Limb (tissue), 2 donors: ENCODE results near the gene PIK3R2.

Experiments
- DNase-seq, 2 donors: peaks; one replicate each; pipeline ENCODE4 v3.0.0-alpha.2; 2016; ENCODE audit errors: extremely low spot score in 2 of 2

Gene PIK3R2

DNA sequence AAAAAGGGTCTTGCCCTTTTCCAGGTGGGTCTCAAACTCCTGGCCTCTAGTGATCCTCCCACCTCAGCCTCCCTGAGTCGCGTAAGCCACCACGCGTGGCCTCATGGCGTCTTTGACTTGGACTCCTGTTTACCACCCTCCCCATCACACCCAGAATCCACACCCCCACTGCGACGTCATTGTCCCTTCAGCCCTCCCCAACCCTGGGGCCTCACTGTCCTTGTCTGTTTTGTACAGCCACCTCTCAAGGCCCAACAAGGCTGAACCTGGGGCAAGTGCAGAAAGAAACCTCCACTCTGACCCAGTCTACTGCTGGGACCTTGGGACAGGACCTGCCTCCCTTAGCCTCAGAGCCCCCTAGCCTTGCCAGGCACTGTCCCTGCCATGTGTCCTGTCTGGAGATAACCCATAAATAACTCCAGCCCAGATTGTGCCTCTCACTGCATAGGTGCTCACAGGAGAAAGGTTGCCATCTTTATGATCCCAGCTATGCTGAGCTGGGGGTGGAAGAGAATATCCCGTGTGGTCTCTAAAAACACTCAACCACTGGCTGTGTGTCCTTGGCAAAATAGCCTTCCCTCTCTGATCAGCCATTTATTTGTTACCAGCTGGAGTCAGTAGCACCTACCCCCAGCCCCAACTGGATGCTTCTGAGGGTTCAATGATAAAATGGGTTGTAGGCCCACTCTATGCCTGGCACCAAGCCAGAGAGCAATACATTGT, 18.8 kb downstream of the PIK3R2 start:
- no peak for DNase-seq

DNA sequence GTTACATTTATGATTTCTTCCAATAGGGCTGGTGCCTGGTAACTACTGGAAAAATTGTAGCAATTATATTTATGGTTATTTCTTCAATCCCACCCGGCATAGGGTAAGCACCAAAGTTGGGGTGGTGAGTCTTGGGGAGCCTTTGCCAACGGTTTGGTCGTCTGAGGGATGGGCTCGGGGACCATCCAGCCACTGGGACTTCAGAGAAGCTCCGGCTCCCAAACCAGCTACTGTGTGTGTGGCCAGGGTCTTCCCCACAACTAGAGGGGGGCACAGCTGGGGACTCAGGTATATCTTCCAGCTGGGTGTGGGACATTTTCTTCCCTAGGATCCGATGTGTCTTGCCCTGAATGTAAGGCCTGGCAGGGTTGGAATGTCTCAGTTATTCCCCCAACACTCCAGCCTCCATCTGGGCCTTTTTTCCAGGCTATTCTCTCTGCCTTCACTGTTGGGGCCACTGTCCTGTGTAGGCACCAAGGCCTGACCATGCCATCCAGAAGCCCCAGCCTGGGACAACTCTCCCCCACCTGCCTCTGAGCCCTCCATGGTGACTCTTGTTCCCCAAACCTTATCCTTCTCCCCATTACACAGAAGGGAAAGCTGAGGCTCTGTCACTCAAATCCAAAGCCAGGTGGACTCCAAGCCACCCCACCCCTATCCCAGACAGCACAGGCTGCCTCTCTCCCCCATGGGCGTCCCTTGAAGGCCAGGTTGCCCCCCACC, 19.5 kb downstream of the PIK3R2 start:
- no peak for DNase-seq

DNA sequence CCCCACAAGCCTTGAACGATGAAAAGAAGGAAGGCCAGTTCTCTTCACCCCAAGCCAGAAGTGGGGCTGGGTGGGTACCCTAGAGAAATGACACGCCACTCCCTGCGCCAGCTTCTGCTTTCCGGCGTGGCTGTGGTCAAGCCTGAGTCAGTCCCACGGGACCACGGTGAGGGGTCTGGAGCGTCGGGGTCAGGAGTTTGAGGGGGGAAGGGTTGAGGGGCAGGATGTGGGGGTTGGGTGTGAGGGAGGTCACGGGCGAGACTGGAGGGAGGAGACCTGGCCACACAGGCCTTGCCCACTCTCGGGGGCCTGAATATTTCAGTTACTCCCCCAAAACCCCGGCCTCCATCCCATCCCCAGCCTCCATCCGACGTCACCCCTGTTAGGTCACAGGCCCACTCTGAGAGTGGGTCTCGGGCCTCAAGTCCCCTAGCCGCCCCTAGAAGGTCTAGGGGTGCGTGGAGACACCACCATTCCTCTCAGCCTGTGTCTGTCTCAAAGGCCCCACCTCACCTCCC, 20.1 kb downstream of the PIK3R2 start:
- no peak for DNase-seq

DNA sequence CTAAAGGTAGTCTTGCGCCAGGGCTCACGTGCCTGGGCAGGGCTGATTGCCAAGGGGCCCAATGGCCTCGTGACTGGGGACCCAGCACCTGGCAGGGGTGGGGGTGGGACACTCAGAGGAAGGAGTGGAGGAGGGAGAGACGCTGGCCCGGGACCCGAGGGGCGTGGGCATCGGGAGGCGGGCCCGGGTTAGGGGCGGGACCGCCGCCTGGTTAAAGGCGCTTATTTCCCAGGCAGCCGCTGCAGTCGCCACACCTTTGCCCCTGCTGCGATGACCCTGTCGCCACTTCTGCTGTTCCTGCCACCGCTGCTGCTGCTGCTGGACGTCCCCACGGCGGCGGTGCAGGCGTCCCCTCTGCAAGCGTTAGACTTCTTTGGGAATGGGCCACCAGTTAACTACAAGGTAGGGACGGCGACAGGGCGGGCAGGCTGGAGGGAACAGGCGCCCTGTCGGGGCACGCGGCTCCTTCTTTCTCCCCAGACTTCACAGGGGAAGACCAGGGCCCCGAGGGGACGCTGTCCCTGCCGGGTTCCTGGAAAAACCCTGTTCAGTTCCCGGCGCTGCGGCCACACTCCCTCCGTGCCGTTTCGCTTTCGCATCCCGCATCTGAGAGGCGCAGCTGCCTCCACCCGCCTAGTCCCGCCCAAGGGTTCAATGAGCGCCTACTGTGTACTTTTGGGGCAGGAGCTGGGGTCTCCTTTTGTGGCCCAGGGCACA, 20.8 kb downstream of the PIK3R2 start, which contains the start of gene IFI30:
Gene IFI30 (plus strand): TSS at position 242 of the 717 bp plus-strand sequence. CDS start 29 bp downstream, at position 271.
- DNase-seq = peak in 1 of 2 donors; percentile 13

DNA sequence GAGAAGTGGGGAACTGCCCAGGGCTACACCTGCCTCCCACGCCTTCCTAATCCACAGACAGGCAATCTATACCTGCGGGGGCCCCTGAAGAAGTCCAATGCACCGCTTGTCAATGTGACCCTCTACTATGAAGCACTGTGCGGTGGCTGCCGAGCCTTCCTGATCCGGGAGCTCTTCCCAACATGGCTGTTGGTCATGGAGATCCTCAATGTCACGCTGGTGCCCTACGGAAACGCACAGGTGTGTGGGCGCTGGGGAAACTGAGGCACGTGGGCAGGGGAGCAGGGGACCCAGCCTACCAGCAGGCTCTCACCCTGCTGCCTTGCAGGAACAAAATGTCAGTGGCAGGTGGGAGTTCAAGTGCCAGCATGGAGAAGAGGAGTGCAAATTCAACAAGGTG, 22.0 kb downstream of the PIK3R2 start:
- DNase-seq = no peak

DNA sequence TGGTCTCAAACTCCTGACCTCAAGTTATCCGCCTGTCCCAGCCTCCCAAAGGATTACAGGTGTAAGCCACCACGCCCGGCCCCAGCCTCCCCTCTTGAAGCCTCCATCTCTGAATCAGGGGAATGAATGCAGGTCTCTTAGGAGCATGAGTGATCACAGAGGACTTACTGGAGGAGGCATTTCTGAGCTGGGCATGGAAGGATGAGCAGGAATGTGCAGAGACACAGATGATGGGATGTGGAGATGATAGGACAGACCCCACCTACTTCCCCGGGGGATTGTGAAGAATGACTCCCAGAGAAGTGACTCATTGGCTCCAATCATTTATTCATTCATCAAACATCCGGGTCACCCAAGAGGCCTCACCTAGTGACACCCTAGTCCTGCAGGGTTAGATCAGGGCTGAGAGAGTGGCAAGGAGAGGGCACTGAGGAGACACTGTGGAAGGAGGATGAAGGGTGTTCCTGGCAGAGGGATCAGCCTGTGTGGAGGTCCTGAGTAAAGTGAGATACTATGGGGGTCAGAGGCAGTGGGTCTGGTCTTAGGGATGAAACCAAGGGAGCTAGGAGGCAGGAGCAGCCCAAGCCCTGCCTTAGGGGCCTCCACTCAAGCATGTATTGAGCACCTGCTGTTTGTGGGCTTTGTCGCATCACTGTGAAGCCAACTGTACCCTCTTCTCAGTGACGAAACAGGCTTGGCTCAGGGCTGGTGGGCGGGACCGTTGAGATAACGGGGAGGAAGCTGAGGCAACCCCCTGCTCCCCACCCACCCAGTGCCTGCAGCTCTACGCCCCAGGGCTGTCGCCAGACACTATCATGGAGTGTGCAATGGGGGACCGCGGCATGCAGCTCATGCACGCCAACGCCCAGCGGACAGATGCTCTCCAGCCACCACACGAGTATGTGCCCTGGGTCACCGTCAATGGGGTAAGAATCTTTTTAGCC, 23.7 kb downstream of the PIK3R2 start:
- DNase-seq = no peak

DNA sequence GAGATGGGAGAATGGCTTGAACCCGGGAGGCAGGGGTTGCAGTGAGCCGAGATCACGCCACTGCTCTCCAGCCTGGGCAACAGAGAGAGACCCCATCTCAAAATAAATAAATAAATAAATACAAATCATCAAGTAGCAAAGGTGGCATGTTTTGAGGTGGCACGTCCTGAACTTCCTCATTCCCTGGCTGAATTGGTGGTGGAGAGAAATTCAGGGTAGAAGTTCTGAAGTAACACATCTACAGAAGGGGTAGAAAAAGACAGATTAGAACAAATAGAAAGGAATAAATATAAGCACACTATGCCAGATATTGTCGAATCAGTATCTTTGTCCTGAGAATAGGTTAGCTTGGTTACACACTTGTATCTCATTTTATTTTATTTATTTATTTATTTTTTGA, 27.0 kb downstream of the PIK3R2 start:
- no peak for DNase-seq

DNA sequence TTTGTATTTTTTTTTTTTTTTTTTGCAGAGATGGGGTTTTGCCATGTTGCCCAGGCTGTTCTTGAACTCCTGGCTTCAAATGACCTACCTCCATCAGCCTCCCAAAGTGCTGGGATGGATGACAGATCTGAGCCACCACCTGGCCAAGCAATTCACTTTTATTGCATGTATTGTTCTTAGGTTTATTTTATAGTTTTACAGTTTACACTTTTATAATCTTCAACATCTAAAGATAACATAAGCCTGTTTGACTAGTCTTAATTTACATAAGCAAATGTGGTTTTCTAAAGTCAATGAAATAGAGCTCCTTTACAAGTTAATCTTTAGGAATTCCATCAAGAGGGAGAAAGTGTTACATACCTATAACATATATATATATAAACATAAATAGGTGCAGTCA, 30.6 kb downstream of the PIK3R2 start:
- DNase-seq = no peak

DNA sequence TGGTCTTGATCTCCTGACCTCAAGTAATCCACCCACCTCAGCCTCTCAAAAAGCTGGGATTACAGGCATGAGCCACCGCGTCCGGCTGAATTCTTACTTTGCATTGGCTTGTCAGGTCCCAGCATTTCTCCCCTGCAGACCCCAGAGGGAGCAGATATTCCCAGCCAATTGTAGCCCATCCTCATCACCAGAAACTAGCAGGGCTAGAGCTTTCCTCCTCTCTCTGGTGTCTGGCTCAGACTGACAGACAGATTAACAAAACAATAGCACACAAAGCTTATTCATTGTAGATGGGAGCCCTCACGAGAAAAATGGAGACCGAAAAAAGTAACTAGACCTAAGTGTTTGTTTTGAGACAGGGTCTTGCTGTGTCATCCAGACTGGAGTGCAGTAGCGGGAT, 32.6 kb downstream of the PIK3R2 start:
- DNase-seq = no peak

DNA sequence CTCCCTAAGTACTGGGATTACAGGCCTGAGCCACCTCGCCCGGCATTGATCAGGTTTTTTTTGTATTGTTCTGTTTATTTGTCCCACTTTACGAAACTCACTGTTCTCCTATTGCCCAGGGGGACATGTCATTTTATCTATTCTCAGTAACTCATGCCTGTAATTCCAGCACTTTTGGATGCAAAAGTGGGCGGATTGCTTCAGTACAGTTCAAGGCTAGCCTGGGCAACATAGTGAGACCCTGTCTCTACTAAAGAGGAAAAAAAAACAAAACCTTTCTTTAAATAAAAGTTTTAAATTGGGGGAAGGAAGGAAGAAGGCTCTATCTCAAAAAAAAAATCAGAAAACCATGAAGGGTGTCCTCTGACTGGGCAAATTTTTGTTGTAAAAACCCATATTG, 37.3 kb downstream of the PIK3R2 start:
- DNase-seq = no peak

DNA sequence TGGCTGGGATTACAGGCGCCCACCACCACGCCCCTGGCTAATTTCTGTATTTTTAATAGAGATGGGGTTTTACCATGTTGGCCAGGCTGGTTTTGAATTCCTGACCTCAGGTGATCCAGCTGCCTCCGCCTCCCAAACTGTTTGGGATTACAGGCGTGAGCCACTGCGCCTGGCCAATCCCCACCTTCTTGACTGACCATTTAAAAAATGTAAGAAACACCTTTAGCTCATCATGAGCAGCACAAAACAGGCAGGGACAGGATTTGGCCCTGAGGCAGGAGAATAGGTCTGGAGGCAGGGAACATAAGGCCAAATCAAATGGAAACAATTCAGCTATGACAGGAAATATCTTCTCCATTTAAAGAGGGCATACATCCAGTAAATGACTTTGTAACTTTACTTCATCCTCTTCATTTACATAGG, 38.7 kb downstream of the PIK3R2 start:
- no peak for DNase-seq

DNA sequence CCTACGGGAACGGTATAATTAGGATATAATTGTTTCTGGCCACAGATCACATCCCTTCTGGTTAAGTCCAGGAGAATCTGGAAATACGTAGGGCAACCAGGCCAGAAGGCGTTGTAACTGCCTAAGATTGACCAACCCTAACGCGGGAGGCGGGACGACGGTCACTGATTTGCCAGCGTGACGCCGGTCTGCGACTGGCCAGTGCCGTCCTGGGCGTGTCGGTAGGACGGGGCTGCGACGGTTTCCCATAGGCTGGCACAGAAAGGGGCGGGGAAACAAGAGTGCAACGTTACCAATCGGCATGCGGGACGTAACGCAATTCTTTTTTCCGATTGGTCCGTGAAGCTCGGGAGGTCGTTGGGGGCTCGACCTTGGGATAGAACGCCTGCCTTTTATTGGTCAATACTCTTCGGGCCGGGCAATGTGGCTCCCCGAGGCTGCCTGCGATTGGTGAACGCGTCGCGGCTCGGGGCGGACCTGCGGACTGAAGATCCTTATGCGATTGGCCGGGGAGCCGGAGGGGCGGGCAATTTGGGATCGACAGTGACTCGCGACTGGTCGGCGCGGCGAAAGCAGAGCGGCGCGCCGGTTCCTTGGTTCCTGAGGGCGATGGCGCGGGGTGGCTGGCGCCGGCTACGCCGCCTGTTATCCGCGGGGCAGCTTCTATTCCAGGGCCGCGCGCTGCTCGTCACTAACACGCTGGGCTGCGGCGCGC, 39.9 kb downstream of the PIK3R2 start, which contains the start of gene MPV17L2:
Gene MPV17L2 (plus strand): TSS at position 546 of the 715 bp plus-strand sequence. CDS start 64 bp downstream, at position 610.
- DNase-seq = peak; percentile 97 to 100

DNA sequence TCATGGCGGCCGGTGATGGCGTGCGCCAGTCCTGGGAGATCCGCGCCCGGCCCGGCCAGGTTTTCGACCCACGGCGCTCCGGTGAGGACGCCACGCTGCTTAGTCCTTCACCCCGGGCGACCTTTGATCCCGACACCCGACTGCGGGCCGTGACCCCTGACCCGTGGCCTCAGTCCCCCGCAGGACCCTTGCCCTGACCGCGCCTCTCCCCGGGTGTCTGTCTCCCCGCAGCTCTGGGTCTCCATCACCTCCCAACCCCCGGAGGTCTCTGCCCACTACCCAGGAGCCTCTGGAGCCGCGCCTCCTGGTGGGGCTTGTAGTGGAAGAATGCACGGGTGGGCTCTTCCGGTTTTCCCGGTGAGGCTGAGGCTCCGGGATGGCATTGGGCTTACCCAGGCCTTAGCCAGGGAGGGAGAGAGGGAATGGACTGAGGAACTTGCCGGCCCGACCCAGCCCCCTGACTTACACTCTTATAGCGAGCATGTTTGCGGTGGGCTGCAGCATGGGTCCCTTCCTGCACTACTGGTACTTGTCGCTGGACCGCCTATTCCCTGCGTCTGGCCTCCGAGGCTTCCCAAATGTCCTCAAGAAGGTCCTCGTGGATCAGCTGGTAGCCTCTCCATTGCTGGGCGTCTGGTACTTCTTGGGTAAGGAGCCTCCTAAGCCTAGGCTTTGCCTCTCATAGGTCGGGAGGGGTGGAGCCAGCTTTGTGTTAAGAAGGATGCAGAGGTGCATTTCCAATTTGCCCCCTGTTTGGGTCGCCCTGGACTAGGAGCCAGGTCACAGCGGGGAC, 40.6 kb downstream of the PIK3R2 start:
- no peak for DNase-seq

DNA sequence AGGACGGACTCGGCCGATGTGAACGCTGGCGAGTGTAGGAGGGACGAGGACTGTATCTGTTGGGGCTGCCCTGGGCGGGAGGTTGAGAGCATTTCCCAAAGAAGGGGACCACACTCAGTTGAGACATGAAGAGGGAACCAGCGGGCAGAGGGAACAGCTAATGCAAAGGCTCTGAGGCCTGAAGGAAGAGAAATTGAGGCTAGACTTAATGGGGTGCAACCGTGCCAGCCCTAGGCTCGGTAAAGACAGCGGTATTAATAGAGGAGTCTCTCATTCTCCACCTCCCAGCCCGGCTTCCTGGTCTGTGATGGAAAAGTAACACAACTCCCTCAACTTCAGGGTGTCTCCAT, 41.2 kb downstream of the PIK3R2 start:
- no peak for DNase-seq

DNA sequence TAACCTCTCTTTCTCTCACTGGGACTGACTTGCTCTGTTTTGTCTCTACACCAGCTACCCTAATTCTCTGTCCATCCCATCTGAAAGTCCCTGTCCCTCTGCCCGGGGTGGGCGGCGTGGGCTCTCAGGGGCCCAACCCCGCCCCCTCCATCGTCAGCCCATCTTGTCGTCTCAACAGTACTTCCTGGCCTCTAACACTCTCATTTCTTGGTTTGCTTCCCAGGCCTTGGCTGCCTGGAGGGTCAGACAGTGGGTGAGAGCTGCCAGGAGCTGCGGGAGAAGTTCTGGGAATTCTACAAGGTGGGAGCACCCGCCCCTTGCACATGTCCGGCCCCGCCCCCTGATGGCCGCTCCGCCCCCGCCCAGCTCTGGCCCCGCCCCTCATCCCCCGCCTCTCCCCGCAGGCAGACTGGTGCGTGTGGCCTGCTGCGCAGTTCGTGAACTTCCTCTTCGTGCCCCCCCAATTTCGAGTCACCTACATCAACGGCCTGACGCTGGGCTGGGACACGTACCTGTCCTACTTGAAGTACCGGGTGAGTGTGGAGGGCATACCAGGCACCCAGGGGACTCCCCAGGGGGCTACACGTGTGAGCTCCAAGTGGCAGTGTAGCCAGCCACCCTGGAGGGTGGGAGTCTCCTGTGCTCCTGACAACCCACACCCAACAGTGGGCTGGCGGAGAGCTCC, 41.7 kb downstream of the PIK3R2 start:
- DNase-seq = peak in 1 of 2 donors; percentile 64

DNA sequence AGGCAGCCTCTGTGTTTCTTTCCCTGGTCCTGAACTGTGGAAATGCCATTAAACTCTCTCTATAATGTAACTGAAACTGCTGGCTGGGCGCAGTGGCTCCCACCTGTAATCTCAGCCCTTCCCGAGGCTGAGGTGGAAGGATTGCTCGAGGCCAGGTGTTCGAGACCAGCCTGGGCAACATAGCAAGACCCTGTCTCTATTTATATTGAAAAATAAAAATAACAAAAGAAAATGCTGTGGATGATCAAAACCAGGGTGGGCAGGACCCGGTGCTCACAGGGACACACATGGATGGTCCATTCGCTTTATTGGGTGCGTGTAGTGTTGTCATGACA, 43.5 kb downstream of the PIK3R2 start:
- DNase-seq = no peak

DNA sequence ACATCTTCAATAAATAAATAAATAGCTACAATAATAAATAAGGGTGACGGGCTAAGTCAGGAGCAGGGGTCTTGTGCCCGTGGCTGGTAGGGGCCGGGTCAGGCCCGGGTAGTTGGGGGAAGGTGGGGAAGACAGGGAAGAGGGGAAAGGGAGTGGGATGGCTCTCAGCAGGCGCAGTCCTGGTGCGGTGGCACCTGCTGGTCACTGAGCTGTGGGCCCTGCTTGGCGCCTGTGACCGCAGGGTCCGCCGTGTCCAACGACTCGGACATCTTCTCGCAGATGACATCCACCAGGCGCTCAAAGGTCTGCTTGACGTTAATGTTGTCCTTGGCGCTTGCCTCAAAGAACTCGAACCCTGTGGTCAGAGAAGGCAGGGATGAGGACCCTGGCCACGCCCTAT, 44.3 kb downstream of the PIK3R2 start:
- DNase-seq = no peak

DNA sequence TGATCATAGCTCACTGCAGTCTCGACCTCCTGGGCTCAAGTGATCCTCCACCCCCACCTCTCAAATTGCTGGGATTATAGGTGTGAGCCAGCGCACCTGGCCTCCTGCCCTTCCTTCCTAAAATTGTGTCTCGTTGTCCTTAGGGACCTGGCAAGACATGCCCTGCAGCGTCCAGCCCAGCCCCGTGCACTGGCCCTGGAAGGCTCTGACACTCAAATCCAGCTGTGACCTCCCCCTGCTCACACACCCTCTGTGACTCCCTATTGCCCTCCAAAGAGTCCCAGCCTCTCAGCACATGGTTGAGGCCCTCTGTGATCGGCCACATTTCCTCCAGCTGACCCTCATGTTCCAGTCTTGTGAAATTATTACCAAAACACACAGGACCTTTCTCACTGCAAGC, 45.0 kb downstream of the PIK3R2 start:
- no peak for DNase-seq

DNA sequence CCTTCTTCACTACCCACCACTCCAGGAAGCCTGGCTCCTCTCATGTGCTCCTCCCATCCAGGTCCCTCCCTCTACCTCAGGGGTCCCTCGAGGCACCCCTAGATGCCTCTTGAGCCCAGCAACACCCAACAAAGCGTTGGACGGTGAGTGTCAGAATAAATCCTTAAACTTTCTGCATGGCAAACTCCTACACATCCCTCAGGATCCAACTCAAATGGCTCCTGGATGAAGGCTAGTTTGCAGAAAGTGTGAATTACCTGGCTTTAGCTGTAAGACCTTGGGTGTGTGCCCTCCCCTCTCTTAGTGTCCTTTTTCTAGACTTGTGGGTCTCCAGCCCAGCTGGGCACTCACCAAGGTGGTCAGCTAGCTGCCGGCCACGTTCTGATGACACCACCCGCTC, 45.4 kb downstream of the PIK3R2 start:
- no peak for DNase-seq
